Measurements from ENCODE around the gene PCNX3.

PCNX3 gene

DNA sequence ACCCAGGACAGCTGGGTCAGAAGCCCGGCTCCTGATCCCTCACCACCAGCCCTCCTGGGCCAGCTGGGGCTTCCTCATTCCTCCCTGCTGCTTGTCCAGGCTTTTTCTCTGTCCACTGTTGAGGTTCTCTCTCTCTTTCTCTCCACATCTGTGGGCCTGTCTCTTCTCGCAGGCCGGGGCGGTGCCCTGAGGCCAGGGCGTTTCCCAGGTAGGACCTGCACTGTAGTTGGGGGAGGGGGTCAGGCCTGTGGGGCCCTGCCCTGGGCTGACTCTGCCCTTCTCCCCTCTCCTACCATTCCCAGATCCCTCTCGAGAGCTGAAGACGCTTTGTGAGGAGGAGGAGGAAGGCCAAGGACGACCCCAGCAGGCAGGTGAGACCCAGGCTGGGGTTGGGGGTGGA lies 34.8 kb upstream of the PCNX3 start:
- no peak for DNase-seq

DNA sequence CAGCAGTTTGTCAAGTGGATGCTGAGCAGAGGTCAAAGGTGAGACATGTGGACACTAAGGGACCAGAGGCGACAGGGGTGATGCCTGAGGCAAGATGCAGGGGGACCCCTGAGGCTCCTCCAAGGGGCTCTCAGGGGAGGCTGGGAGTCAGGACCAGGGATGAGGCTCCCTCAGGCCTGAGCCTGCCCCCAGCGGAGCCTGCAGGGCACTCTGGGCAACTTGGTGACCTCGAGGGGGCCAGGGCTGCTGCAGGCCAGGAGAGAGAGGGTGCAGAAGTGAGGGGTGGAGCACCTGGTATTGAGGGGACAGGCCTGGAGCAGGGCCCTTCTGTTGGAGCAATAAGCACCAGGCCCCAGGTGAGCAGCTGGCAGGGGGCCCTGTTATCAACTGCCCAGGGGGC lies 33.6 kb upstream of the PCNX3 start:
- no peak for DNase-seq

- DNase-seq: no peak
These were observed 32.0 kb upstream of the PCNX3 start for GRCh38 chr11:65583589-65583988.

DNA sequence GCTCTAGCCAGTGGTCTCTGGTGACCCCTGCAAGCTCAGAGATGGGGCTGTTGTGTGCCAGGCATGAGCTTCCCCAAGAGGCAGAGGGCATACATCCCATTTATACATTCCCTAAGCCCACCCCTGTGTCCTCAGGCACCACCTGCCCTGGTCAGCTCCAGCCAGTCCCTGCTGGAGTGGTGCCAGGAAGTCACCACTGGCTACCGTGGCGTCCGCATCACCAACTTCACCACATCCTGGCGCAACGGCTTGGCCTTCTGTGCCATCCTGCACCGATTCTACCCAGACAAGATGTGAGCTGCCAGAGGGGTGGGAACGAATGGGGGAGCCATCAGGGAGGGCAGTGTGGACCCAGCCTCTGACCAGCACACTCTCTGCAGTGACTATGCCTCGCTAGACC lies 31.5 kb upstream of the PCNX3 start:
- no peak for DNase-seq

DNA sequence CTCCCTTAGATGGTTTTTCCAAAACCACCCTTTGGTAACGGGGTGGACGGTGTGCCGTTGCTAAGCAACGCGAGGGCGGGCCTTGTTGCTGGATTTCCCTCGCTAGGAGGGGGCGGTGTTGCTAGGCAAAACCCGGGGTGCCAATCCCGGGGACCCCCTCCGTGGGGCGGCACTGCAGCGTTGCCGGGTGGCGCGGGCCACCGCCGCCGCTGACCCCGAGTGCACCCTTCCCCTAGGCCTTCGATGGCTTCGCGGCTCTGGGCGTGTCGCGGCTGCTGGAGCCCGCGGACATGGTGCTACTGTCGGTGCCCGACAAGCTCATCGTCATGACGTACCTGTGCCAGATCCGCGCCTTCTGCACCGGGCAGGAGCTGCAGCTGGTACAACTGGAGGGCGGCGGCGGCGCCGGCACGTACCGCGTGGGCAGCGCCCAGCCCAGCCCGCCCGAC lies 30.8 kb upstream of the PCNX3 start:
- no peak for DNase-seq

GRCh38 chr11:65585396-65586246 lies 30.0 kb upstream of the PCNX3 start:
- DNase-seq: no peak

- DNase-seq: no peak
These were observed 29.3 kb upstream of the PCNX3 start for GRCh38 chr11:65586247-65586630.

- no peak for DNase-seq
These were observed 28.9 kb upstream of the PCNX3 start for GRCh38 chr11:65586676-65587075.

DNA sequence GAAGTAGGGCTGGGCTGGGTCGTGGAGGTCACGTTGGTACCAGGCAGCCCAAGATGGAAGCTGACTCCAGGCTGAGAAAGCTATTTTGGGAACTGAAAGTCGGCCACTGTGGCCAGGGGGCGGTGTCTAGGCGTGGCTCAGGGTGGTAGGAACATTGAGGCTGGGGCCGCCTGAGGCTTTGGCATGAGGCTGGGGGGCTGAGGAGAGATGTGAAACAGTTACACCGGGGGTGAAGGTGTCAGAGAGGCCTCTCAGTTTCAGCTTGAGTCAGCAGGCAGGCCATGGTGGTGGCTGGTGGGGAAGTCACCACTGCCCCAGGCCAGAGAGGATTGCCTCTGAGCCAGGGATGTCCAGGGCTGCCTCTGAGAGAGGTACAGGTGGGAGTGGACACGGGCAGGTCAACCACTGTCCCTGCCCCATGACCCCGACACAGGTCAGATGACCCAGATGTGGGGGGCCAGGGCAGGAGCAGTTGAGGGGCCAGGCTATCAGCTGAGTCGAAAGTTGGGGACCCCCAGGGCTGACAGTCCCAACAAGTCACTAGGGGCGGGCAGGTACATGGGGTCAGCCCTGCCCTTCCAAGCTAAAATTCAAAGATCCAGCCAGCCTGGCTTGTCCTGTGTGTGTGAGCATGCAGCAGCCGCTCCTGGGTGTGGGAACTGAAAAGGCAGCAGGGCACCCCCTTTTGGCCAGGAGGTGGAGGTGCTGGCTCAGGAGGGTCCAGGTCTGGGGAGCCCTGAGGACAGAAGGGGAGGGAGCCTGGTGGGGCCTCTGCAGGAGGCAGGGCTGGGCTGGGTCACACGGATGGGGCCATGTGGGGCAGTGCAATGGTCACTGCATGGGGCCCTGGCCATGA lies 27.1 kb upstream of the PCNX3 start:
- DNase-seq: peak; percentile 91

DNA sequence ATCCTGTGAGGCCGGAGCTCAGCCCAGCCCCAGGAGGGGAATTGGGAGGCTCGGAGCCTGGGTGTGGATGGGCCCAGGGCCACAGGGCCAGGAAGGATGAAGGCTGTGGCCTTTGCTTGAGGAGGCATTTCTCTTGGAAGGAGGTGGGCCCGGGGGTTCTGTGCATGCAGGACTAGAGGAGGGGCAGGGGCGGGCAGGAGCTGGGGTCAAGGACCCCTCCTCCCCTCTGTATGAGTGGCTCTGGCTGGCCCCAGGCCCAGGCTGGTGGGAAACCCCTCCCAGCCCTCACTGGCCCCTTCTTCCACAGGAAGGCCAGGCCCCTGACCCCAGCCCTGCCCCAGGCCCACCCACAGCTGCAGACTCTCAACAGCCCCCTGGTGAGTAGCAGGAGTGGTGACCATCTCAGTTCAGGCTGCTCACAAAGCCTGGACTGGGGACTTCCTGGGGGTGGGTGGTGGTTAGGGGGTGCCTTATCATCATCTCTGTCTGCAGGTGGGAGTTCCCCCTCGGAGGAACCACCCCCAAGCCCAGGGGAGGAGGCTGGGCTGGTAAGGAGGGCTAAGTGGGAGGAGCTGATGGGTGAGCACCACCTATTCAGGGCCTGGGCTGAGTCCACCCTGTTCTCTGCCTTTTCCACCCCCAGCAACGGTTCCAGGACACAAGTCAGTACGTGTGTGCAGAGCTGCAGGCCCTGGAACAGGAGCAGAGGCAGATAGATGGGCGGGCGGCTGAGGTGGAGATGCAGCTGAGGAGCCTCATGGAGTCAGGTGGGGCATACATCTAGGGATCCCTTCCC lies 25.9 kb upstream of the PCNX3 start:
- DNase-seq: peak; percentile 44

- no peak for DNase-seq
These were observed 25.3 kb upstream of the PCNX3 start for GRCh38 chr11:65590240-65590738.

GRCh38 chr11:65591939-65592857 lies 23.4 kb upstream of the PCNX3 start:
- no peak for DNase-seq

- DNase-seq: no peak
These were observed 22.6 kb upstream of the PCNX3 start for GRCh38 chr11:65592858-65593517.

DNA sequence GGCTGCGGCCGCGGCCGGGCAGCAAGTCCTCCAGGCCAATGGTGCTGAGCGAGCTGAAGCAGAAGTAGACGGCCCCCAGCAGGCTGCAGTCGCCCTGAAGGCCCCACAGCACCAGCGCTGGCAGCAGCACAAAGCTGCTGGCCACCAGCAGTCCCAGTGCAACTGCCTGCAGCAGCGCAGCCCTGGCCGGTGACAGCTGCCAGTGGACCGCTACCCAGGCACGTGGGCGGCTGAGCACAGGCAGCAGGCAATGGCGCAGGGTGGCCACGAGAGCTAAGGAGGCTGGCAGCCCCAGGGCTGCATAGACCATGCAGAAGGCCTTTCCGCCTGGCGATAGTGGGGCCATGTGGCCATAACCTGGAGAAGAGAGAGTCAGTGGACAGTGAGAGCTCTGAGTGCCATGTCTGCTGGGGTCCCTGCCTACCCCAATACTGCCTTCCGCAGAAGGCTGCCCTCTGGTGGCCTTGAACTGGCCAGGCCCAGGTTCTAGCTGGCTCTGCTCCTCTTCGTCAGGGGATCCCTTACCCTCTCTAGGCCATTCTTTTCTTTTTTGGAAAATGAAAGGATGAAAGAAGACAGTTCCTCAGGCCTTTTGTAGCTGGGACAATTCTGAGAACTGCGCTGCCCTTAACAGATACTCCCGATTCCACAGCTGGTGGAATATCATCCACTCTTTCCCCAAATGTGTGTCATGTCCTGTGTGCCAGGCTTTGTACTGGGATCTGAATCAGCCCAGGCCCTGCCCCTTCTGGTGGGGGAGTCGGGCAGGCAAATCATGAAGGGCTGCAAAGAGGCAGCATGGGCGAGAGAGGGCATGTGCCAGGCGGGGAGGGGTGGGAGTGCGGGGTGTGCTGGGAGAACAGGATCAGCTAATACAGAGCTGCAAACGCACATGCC lies 21.8 kb upstream of the PCNX3 start:
- peak; percentile 57 for DNase-seq

DNA sequence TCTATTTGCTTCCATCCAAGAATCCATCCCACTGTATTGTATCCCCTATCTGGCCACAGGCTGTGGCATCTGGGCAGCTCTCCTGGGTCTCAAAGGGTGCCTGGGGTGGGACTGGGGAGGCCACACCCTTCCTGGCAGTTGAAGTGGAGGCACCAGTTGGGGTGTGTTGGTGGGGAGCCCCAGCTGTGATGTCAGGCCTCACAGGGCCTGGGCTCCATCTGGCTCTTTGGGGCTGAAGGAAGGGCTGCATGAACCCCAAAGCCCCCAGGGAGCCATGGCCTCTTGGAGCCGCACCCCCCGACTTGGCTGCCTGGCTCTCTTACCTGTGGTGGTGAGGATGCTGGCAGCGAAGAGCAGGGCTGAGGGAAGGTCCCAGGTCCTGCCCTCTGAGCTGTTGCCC lies 20.4 kb upstream of the PCNX3 start:
- DNase-seq: no peak

DNA sequence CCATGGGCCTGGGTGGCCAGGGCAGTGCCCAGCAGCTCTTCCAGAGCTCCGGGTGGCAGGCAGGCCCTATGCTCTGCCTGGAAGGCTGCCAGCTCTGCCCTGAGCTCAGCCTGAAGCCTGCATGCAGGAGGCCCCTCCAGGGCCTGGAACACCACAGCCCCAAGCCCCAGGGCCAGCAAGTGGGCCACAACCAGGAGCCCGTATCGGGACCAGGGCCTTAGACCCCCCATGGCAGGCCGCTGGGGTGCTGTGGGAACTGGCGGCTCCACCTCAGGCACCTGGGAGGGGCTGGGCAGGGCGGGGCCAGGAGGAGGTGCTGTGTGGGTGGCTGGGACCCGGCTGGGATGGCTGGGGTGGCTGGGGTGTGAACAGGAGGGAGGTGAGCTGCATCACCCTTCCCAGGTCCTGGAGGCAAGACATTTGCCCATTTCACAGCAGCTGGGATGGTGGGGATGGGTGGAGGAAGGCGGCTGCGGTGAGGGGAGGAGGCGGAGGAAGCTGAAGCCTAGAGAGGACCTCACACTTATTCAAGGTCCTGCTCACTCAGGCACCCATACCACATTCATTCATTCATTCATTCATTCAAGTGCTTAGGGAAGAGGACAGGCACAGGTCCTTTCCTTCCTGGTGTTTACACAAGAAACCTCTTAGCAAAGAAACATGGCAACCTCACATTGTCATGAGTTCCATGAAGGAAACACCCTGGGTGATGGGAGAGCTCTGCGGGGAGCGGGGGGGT lies 19.9 kb upstream of the PCNX3 start, which contains the start of gene KCNK7:
TSS of gene KCNK7 (minus strand) at position 258 of the 739 bp plus-strand sequence. CDS start at position 230, 28 bp downstream.
- DNase-seq: no peak

GRCh38 chr11:65596520-65596919 lies 19.1 kb upstream of the PCNX3 start:
- DNase-seq: no peak

DNA sequence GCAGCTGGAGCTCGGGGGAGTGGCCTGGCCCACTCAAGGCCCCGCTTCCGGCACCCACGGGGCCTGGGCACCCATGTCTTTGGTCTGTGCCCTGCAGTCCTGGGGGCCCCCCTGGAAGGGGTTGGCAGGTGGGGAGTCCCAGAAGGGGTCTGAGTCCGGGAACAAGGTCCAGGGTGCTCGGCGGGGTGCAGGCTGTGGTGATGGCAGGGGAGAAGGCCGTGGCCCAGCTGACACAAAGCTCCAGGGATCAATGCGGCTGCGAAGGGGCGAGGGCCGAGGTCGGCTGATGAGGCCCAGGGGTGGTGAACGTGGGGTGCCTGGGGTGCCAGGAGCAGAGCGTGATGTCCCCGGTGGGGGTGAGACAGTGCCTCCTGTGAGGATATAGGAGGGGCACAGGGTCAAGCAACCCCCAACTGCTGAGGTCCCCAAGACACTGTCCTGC lies 17.3 kb upstream of the PCNX3 start:
- no peak for DNase-seq
